Chondrocyte (in vitro differentiated cells): Measurements from ENCODE around the gene RAP1GAP. TPM values are rescaled to one million over a fixed set of nuclear protein-coding genes. Genes with fewer than 3 reads are reported as not detected.

ENCODE experiments used
- DNase-seq: peaks from one replicate; pipeline ENCODE4 v3.0.0; 2021; ENCODE audit warnings: mixed read lengths, low spot score
- H3K27ac Mint-ChIP-seq: one replicate; pipeline ENCODE4 v1.8.0; 2021; ENCODE audit warnings: mild to moderate bottlenecking, moderate library complexity, mixed read lengths; ENCODE audit not compliant: unreplicated experiment
- H3K27me3 Mint-ChIP-seq: 2 replicates; pipeline ENCODE4 v1.8.0; 2021; ENCODE audit warnings: low read depth, mixed read lengths
- H3K36me3 Mint-ChIP-seq: 2 replicates; pipeline ENCODE4 v1.8.0; 2021; ENCODE audit warnings: low read depth, mixed read lengths
- H3K4me1 Mint-ChIP-seq: 2 replicates; pipeline ENCODE4 v1.8.0; 2021; ENCODE audit warnings: low read depth, mild to moderate bottlenecking, mixed read lengths
- H3K4me3 Mint-ChIP-seq: one replicate; pipeline ENCODE4 v1.8.0; 2021; ENCODE audit warnings: mild to moderate bottlenecking, moderate library complexity, mixed read lengths; ENCODE audit not compliant: unreplicated experiment
- H3K9me3 Mint-ChIP-seq: 2 replicates; pipeline ENCODE4 v1.8.0; 2021; ENCODE audit warnings: low read depth, mixed read lengths
- CTCF ChIP-seq: fragments of 200-600 bp; sonication (generic); IDR thresholded peaks from 2 replicates; pipeline ENCODE4 v1.5.0; 2021; ENCODE audit warnings: antibody characterized with exemption, mild to moderate bottlenecking, moderate library complexity
- total RNA-seq: library from RNA; stranded (reverse); gene quantifications from 3 replicates; pipeline ENCODE4 v1.2.1, GENCODE V29; 2021

Gene RAP1GAP
- total RNA-seq, 1 donor from 2014 or later: 1.8 TPM

DNA sequence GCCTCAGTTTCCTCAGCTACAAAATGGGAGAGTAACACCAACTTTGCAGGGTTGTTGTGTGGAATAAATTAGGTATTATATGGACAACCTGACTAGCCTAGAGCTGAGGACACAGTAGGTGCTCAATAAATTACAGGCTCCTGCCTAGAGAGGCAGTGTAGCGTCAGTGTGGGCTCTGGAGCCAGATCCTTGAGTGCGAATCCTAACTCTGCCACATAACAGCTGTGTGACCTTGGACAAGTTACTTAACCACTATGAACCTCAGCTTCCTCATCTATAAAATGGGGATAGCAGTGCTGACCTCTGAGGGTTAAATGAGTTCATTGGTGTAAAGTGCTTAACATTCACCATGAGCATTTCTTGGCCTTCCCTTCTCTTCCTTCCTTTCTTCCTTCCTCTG lies 33.1 kb downstream of the RAP1GAP start:
- Mint-ChIP-seq H3K4me3 (no peak overlapping the region), H3K9me3 (no peaks in the 10 kb centered on the region), H3K36me3 (no peaks in the 10 kb centered on the region), H3K27ac (no peak overlapping the region), H3K27me3 (peaks cover 6% of the 10 kb centered on the region), H3K4me1 (peaks cover 16% of the 10 kb centered on the region)
- DNase-seq: no peak
- no peak for TF ChIP-seq CTCF

- no peaks in the 10 kb centered on the region for H3K36me3 Mint-ChIP-seq
- peaks cover 13% of the 10 kb centered on the region for H3K27me3 Mint-ChIP-seq
- no peak for TF ChIP-seq CTCF
- H3K4me1 Mint-ChIP-seq: peaks cover 12% of the 10 kb centered on the region
- peak; percentile 47 for DNase-seq
- no peak overlapping the region for H3K4me3 Mint-ChIP-seq
- H3K27ac Mint-ChIP-seq: no peak overlapping the region
- no peaks in the 10 kb centered on the region for H3K9me3 Mint-ChIP-seq
Observed at GRCh38 chr1:21634806-21635535, 34.2 kb downstream of the RAP1GAP start.

DNA sequence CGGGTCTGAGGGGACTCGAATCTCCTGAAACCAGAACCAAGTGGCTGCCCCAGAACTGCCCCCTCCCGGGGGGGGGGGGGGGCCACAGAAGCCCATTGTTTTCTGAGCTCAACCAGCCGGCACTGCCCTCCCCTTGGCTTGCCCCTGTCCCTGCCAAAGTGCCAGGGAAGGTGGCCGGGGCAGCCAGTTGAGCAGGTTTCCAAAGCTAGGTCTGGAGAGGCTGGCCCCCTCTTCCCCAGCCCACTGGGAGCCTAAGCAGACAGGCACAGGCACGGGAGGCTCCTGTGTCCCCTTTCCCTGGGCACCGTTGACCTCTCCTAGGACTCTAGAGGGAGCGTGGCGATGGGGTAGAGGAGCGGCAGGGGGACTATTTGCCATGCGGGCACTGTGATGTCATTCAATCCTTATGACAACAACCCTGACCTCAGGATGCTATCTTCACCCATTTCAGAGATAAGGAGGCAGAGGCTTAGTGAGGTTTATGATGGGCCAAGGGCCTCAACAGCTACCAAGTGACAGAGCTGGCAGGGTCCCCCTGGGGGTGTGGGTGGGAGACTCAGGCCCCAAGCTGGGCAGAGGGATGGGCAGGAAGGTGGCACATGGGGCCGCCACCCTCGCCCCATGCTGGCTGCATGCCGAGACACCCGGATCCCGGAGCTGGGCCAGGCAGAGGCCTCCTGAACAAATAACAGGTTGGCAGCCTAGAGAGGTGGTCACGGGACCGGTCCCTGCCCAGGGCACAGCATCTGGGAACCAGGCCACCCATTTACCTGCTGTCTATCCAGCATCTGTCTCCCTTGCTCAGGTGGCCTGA lies 35.0 kb downstream of the RAP1GAP start:
- no peak for TF ChIP-seq CTCF
- Mint-ChIP-seq H3K36me3 (no peaks in the 10 kb centered on the region), H3K9me3 (no peaks in the 10 kb centered on the region), H3K4me3 (no peak overlapping the region), H3K27ac (no peak overlapping the region), H3K4me1 (peaks cover 6% of the 10 kb centered on the region), H3K27me3 (peaks cover 18% of the 10 kb centered on the region)
- peak; percentile 82 for DNase-seq

DNA sequence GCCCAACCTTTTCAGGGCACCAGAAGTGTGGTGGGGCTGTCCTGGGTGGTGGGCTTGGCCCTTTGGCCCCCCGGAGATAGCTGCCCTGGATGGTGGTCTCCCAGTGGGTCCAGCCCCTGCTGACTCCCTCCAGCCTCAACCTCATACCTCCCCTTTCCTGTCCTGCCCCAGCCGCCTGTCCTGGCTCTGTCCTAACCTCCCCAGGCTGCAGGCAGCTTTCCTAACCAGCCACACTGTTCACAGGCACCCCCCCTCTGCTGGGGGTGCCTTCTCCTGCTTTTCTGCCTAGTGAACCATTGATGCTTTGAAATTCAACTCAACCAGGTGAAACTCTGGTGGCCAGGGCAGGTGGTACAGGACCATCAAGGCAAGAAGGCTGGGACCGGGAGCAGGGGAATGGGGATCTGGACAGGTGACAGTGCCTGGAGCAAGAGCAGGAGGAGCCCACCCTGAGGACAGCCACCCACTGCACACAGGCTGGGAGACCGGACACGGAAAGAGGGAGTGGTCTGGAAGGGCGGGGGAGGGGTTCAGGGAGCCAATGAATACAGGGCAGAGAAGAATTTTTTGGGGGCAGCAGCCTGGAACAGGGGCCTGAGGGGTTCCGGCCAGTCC lies 35.9 kb downstream of the RAP1GAP start:
- Mint-ChIP-seq H3K27me3 (peaks cover 18% of the 10 kb centered on the region), H3K36me3 (no peaks in the 10 kb centered on the region), H3K27ac (no peak overlapping the region), H3K4me1 (no peaks in the 10 kb centered on the region), H3K4me3 (no peak overlapping the region), H3K9me3 (no peaks in the 10 kb centered on the region)
- DNase-seq: no peak
- no peak for TF ChIP-seq CTCF
